Measurements from ENCODE around the gene IL33.

- TF ChIP-seq ZNF384 (IDR thresholded peaks at IDR 0.05) = no peak
- TF ChIP-seq SUZ12 (IDR thresholded peaks at IDR 0.05) = no peak
- no peak for TF ChIP-seq SP1 (IDR thresholded peaks at IDR 0.05)
- no peak for TF ChIP-seq ELF4 (IDR thresholded peaks at IDR 0.05)
- no peak for TF ChIP-seq FOXK2 (IDR thresholded peaks at IDR 0.05)
- no peak for TF ChIP-seq NFRKB (IDR thresholded peaks at IDR 0.05)
- TF ChIP-seq LEF1 (IDR thresholded peaks at IDR 0.05; ENCODE audit: borderline replicate concordance) = no peak
- no peak for TF ChIP-seq FOXM1 (IDR thresholded peaks at IDR 0.05; ENCODE audit: borderline replicate concordance)
- TF ChIP-seq BHLHE40 (IDR thresholded peaks at IDR 0.05; ENCODE audit: borderline replicate concordance) = no peak
- TF ChIP-seq ARNT (IDR thresholded peaks at IDR 0.05) = no peak
These were observed 17.4 kb upstream of the IL33 start for GRCh38 chr9:6198251-6198650.

Measured in HEK293T (cell line).